Putamen (tissue), 1 donor: ENCODE results near the gene RNF4.
"Not testable (repeated sequence)": the region's sequence is repeated elsewhere in the genome, so short reads cannot be mapped to it uniquely, and the experiment has no call there.

Source experiments
- DNase-seq: peaks from one replicate; pipeline ENCODE4 v3.0.0-alpha.2; 2016; ENCODE audit warnings: low spot score

RNF4 gene

GRCh38 chr4:2468456-2469191 lies at the start of gene RNF4:
RNF4 (plus strand) TSS chr4:2469106; CDS start chr4:2490494, 21,388 bp downstream.
- peak; percentile 96 for DNase-seq

GRCh38 chr4:2419814-2420213 lies 49.1 kb upstream of the RNF4 start:
- DNase-seq: no peak

- no peak for DNase-seq
These were observed 47.0 kb upstream of the RNF4 start for GRCh38 chr4:2421928-2422327.

- no peak for DNase-seq
These were observed 45.8 kb upstream of the RNF4 start for GRCh38 chr4:2423066-2423465.

GRCh38 chr4:2423695-2424094 lies 45.2 kb upstream of the RNF4 start:
- no peak for DNase-seq

- no peak for DNase-seq
These were observed 44.3 kb upstream of the RNF4 start for GRCh38 chr4:2424581-2424980.

- no peak for DNase-seq
These were observed 43.4 kb upstream of the RNF4 start for GRCh38 chr4:2425386-2426068.

GRCh38 chr4:2426069-2426397 lies 42.9 kb upstream of the RNF4 start:
- DNase-seq: no peak

- DNase-seq: no peak
These were observed 42.1 kb upstream of the RNF4 start for GRCh38 chr4:2426711-2427275.

- no peak for DNase-seq
These were observed 41.2 kb upstream of the RNF4 start for GRCh38 chr4:2427383-2428334.

GRCh38 chr4:2428496-2429213 lies 40.3 kb upstream of the RNF4 start:
- DNase-seq: no peak

- not testable (repeated sequence) for DNase-seq
These were observed 38.8 kb upstream of the RNF4 start for GRCh38 chr4:2429945-2430757.

- DNase-seq: no peak
These were observed 36.9 kb upstream of the RNF4 start for GRCh38 chr4:2432004-2432403.

- DNase-seq: peak; percentile 86
These were observed 35.8 kb upstream of the RNF4 start for GRCh38 chr4:2432991-2433530.

- DNase-seq: no peak
These were observed 35.1 kb upstream of the RNF4 start for GRCh38 chr4:2433609-2434350.

- no peak for DNase-seq
These were observed 34.5 kb upstream of the RNF4 start for GRCh38 chr4:2434420-2434819.

- DNase-seq: peak; percentile 70
These were observed 32.6 kb upstream of the RNF4 start for GRCh38 chr4:2436301-2436700.

- no peak for DNase-seq
These were observed 32.0 kb upstream of the RNF4 start for GRCh38 chr4:2436761-2437474.
